GM12878 (cell line): ENCODE data around the gene TPRKB. TPM values are rescaled to one million over a fixed set of nuclear protein-coding genes. Genes with fewer than 3 reads are reported as not detected.

ENCODE experiments used
- ATF7 ChIP-seq: fragments of 450-650 bp; IDR thresholded peaks from 2 replicates; pipeline ENCODE4 v1.6.1; 2016; ENCODE audit warnings: low read depth, mild to moderate bottlenecking
- CREM ChIP-seq: IDR thresholded peaks from 2 replicates; pipeline ENCODE4 v1.6.1; 2014; ENCODE audit warnings: antibody characterized with exemption, low read depth
- CTCF ChIP-seq, 3 experiments: IDR thresholded peaks in 2 of 3; conservative IDR thresholded peaks in 1 of 3; 2 replicates each; pipeline ENCODE4 v1.5.1; 2011; ENCODE audit warnings: low read depth in 3 of 3, low read length in 3 of 3, mild to moderate bottlenecking in 3 of 3, control low read depth in 2 of 3, moderate library complexity in 2 of 3, inconsistent platforms in 1 of 3, mixed read lengths in 1 of 3; ENCODE audit not compliant: control insufficient read depth in 2 of 3, insufficient read depth in 1 of 3; ENCODE audit errors: extremely low read depth in 1 of 3
- EGR1 ChIP-seq, 2 experiments: IDR thresholded peaks; 1 replicate in 1 of 2; 2 replicates in 1 of 2; pipeline ENCODE4 v1.6.1; 2011 to 2012; ENCODE audit warnings: low read depth in 2 of 2, low read length in 2 of 2, borderline replicate concordance in 1 of 2, mild to moderate bottlenecking in 1 of 2, moderate library complexity in 1 of 2
- EP300 ChIP-seq, 2 experiments: fragments of 150-350 bp in 1 of 2; IDR thresholded peaks; 2 replicates each; pipeline ENCODE4 v1.6.1; 2011 to 2012; ENCODE audit warnings: low read depth in 2 of 2, low read length in 2 of 2, borderline replicate concordance in 1 of 2, improper control_type of control experiment in 1 of 2, inconsistent platforms in 1 of 2; ENCODE audit not compliant: control insufficient read depth in 1 of 2
- HDAC2 ChIP-seq: fragments of 200-600 bp; sonication (generic); IDR thresholded peaks from 2 replicates; pipeline ENCODE4 v1.6.1; 2017
- HSF1 ChIP-seq: fragments of 150-350 bp; IDR thresholded peaks from 2 replicates; pipeline ENCODE4 v1.6.1; 2014; ENCODE audit warnings: mild to moderate bottlenecking, low read depth, low read length
- POLR2A ChIP-seq: IDR thresholded peaks from 2 replicates; pipeline ENCODE4 v1.6.1; 2011; ENCODE audit warnings: low read depth, mild to moderate bottlenecking, low read length
- POLR2AphosphoS2 ChIP-seq: IDR thresholded peaks from 2 replicates; pipeline ENCODE4 v1.6.1; 2011; ENCODE audit warnings: low read depth, mild to moderate bottlenecking, low read length, improper control_type of control experiment, moderate library complexity
- RAD21 ChIP-seq: IDR thresholded peaks from 2 replicates; pipeline ENCODE4 v1.6.1; 2011; ENCODE audit warnings: mild to moderate bottlenecking, low read depth, low read length, moderate library complexity; ENCODE audit not compliant: insufficient read depth
- RCOR1 ChIP-seq: conservative IDR thresholded peaks from 2 replicates; pipeline ENCODE4 v1.6.1; 2012; ENCODE audit warnings: low read depth, low read length, improper control_type of control experiment
- RUNX3 ChIP-seq: IDR thresholded peaks from 2 replicates; pipeline ENCODE4 v1.6.1; 2012; ENCODE audit warnings: low read length, inconsistent platforms
- SMARCA5 ChIP-seq: fragments of 450-650 bp; IDR thresholded peaks from 2 replicates; pipeline ENCODE4 v1.6.1; 2017; ENCODE audit warnings: mild to moderate bottlenecking
- SMC3 ChIP-seq: IDR thresholded peaks from 2 replicates; pipeline ENCODE4 v1.6.1; 2011; ENCODE audit warnings: low read length, improper control_type of control experiment, borderline replicate concordance
- YY1 ChIP-seq: IDR thresholded peaks from 2 replicates; pipeline ENCODE4 v1.6.1; 2011; ENCODE audit warnings: low read depth, mild to moderate bottlenecking, low read length
- ZBTB40 ChIP-seq: fragments of 450-650 bp; IDR thresholded peaks from 2 replicates; pipeline ENCODE4 v1.6.1; 2016; ENCODE audit warnings: mild to moderate bottlenecking, moderate library complexity, borderline replicate concordance
- ZNF687 ChIP-seq: fragments of 450-650 bp; IDR thresholded peaks from 2 replicates; pipeline ENCODE4 v1.6.1; 2017; ENCODE audit warnings: mild to moderate bottlenecking, moderate library complexity
- polyA plus RNA-seq, 11 experiments: library from polyadenylated mRNA; depleted of rRNA in 4 of 11; unstranded in 6 of 11; stranded (reverse) in 5 of 11; fragments of >200 nt; fragmentation: Nextera tagmentation in 4 of 11; fragmentation: Illumina TruSeq in 1 of 11; extraction: Ambion mirVana in 4 of 11; extraction: Trizol in 1 of 11; gene quantifications; 1 replicate in 1 of 11; 2 replicates in 10 of 11; pipeline versions ENCODE4 v1.2.1 to v1.2.3, GENCODE V29; 2011 to 2016; ENCODE audit warnings: inconsistent platforms in 2 of 11, missing spikeins in 2 of 11, low read depth in 1 of 11
- total RNA-seq, 4 experiments: library from RNA; depleted of rRNA in 3 of 4; stranded (reverse); fragments of >200 nt in 3 of 4; fragmentation: Illumina TruSeq in 1 of 4; extraction: Trizol in 1 of 4; gene quantifications; 2 replicates each; pipeline versions ENCODE4 v1.2.1 to v1.2.3, GENCODE V29; 2013 to 2021

The TPRKB gene
- total and polyA plus RNA-seq, 10 of the 15 experiments (the other 5 are each of a cell fraction or from before 2014, with no cell fraction given): 28.1 to 129 (median 67.2) TPM

- TF ChIP-seq SMC3 (peak; percentile 59), EP300 (IDR thresholded peaks at IDR 0.05; ENCODE audit: borderline replicate concordance in 1 of 2, control insufficient read depth in 1 of 2, low read depth in 2 of 2, low read length in 2 of 2) (no peak), ATF7 (peak; percentile 62), RCOR1 (no peak), HDAC2 (no peak), ZNF687 (peak; percentile 87; the same call in 1 of the 2 replicates), RUNX3 (peak; percentile 5; the same call in 1 of the 2 replicates), EGR1 (IDR thresholded peaks at IDR 0.05; ENCODE audit: borderline replicate concordance in 1 of 2, low read depth in 2 of 2, low read length in 2 of 2) (peak in 1 of 2 experiments; percentile 35; a peak in 1 of 3 replicates), HSF1 (no peak), ZBTB40 (peak; percentile 65; the same call in 1 of the 2 replicates), YY1 (peak; percentile 82; the same call in 1 of the 2 replicates), SMARCA5 (peak; percentile 85; the same call in 1 of the 2 replicates), CTCF (IDR thresholded peaks at IDR 0.05 in 2 of 3, conservative IDR thresholded peaks at IDR 0.05 in 1 of 3; ENCODE audit: control insufficient read depth in 2 of 3, extremely low read depth in 1 of 3, insufficient read depth in 1 of 3, low read depth in 3 of 3, low read length in 3 of 3) (peak; percentile 95 to 97 (median 97); a peak in 5 of 6 replicates), CREM (peak; percentile 57; the same call in 1 of the 2 replicates), POLR2AphosphoS2 (peak; percentile 81), POLR2A (peak; percentile 83), RAD21 (peak; percentile 54; the same call in 1 of the 2 replicates)
Measured at GRCh38 chr2:73779467-73780236, 42.5 kb upstream of the TPRKB start, which contains the start of gene DUSP11 (continued).
